GM21367 (cell line): Measurements from ENCODE around the gene FOXS1.

Experiments used
- ATAC-seq: cut with Tn5 transposase; IDR thresholded peaks from one replicate; pipeline ENCODE4 v1.9.1; 2021; ENCODE audit not compliant: unreplicated experiment

The FOXS1 gene

DNA sequence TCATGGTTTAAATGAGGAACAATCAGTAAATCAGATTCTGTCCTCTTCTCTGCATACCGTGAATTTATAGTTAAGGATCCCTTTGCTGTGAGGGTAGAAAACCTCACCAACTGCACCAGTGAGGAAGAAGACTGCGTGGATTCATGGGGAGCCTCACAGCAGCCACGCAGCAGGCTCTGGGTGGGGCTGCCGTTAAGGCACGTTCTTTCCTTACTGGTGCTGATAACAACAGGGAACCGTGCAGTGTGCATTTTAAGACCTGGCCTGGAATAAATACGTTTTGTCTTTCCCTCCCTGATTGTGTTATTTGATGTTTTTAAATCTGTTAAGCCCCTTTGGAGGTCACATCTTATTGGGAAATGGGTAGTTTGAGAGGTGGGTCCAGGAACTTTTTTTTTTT is 43.9 kb downstream of the FOXS1 start:
- ATAC-seq = no peak

DNA sequence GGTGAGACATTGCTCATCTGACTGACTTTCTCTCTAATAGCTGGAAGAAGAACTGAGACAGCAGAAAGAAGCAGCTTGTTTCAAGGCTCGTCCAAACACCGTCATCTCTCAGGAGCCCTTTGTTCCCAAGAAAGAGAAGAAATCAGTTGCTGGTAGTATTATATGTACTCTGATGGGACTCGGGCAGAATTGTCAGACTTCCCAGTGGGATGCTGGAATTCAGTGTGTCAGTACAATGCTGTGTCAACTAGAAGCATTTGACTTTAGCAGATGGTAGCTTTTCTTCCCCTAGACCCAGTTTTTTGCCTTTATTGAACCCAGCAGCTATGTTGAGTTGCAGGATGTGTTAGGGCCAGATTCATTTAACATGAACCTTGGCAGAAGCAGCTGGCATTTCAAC is 48.0 kb downstream of the FOXS1 start:
- ATAC-seq = no peak
